AG04449 (cell line): ENCODE measurements around the gene SLC27A2.

Source experiments
- CTCF ChIA-PET: fragments of 350-600 bp; formaldehyde crosslinking; extraction: SDS; loops from one replicate; lab custom pipeline; 2021; ENCODE audit warnings: antibody characterized with exemption; lab: Yijun Ruan, JAX
- POLR2A ChIA-PET: fragments of 400-600, 350-600 bp; formaldehyde crosslinking; extraction: SDS; loops from one replicate; lab custom pipeline; 2020; ENCODE audit warnings: antibody characterized with exemption, inconsistent platforms; lab: Yijun Ruan, JAX
- DNase-seq: peaks from one replicate; pipeline ENCODE4 v3.0.0-alpha.2; 2010; ENCODE audit warnings: low read depth, low spot score
- H3K4me3 ChIP-seq: 2 replicates; pipeline ENCODE4 v1.5.1; 2011; ENCODE audit warnings: low read depth, mild to moderate bottlenecking, control low read depth, low read length
- TF ChIP-seq, protein P1 (sequence below): IDR thresholded peaks from one replicate; pipeline ENCODE4 v1.5.1; 2011; ENCODE audit warnings: mild to moderate bottlenecking, moderate library complexity, low read length, control low read depth, inconsistent platforms; ENCODE audit not compliant: insufficient read depth; ENCODE audit errors: missing control alignments

The SLC27A2 gene

DNA sequence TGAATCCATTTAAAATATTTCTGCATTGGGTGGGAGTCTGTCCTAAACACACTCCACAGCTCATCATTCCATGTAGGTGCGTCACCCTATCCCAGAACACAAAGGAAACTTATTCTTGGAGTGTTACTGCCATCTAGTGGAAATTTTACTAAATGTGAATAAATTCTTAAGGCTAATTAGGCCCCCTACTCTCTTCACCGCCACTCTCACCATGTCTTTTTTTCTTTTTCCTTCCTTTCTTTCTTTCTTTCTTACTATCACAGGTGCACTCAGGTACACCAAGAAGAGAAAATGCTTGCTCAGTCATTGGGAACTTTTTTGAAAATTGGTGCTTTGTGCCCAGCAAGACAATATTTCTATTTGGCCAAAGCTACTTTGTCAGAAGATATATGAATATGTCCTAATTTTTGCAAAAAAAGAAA is 36.5 kb upstream of the SLC27A2 start:
- TF ChIP-seq, protein P1, sequence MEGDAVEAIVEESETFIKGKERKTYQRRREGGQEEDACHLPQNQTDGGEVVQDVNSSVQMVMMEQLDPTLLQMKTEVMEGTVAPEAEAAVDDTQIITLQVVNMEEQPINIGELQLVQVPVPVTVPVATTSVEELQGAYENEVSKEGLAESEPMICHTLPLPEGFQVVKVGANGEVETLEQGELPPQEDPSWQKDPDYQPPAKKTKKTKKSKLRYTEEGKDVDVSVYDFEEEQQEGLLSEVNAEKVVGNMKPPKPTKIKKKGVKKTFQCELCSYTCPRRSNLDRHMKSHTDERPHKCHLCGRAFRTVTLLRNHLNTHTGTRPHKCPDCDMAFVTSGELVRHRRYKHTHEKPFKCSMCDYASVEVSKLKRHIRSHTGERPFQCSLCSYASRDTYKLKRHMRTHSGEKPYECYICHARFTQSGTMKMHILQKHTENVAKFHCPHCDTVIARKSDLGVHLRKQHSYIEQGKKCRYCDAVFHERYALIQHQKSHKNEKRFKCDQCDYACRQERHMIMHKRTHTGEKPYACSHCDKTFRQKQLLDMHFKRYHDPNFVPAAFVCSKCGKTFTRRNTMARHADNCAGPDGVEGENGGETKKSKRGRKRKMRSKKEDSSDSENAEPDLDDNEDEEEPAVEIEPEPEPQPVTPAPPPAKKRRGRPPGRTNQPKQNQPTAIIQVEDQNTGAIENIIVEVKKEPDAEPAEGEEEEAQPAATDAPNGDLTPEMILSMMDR, result no peak
- no peak overlapping the region for H3K4me3 ChIP-seq
- ChIA-PET POLR2A (interaction anchor here (0.6 kb wide), 1 partner anchor 157 kb away, joined by 3 read pairs; no protein-coding TSS in a partner anchor), CTCF (interaction anchor here (0.6 to 2.8 kb wide), 42 partner anchors 8 to 1790 kb away, joined by 3 to 21 read pairs (median 3); partner anchors contain the start of gene FGF7)
- DNase-seq, result peak; percentile 24

- CTCF ChIA-PET, result interaction anchor here (1.0 to 7.7 kb wide), 8 partner anchors 9 to 1284 kb away, joined by 3 to 189 read pairs (median 12); no protein-coding TSS in a partner anchor
- TF ChIP-seq, protein P1, result no peak
- no peak for DNase-seq
- POLR2A ChIA-PET, result no interaction called here
- H3K4me3 ChIP-seq, result no peak overlapping the region
These were observed 35.4 kb upstream of the SLC27A2 start for GRCh38 chr15:50146632-50147031.

DNA sequence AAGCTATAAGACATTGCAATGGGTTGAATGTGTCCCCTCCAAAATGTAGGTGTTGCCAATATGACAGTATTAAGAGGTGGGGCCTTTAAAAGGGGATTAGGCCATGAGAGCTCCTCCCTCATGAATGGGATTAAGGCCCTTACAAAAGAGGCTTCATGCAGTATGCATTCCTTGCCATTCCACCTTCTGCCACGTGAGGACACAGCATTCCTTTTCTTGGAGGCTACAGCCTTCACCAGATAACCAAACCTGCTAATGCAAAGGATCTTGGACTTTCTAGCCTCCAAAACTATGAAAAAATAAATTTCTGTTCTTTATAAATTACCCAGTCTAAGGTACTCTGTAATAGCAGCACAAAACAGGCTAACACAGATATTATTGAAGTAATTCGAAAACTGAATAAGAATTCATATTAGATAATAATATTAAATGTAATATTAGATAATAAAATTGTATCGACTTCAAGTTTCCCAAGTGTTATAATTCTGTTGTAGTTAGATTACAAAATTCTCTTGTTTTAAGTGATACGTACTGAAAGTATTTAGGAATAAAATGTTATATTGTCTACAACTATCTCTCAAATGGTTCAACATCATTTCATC is 33.5 kb upstream of the SLC27A2 start:
- ChIA-PET POLR2A (interaction anchor here (0.7 kb wide), 1 partner anchor 18 kb away, joined by 3 read pairs; no protein-coding TSS in a partner anchor), CTCF (interaction anchor here (0.6 to 7.7 kb wide), 19 partner anchors 8 to 1287 kb away, joined by 3 to 189 read pairs (median 3); partner anchors contain the start of gene AP4E1)
- no peak overlapping the region for H3K4me3 ChIP-seq
- DNase-seq, result no peak
- TF ChIP-seq, protein P1, result peak; percentile 70

- DNase-seq, result no peak
- CTCF ChIA-PET, result interaction anchor here (0.8 to 7.7 kb wide), 13 partner anchors 8 to 1287 kb away, joined by 3 to 189 read pairs (median 3); no protein-coding TSS in a partner anchor
- TF ChIP-seq, protein P1, result no peak
- H3K4me3 ChIP-seq, result no peak overlapping the region
- POLR2A ChIA-PET, result no interaction called here
These were observed 32.9 kb upstream of the SLC27A2 start for GRCh38 chr15:50149090-50149489.

GRCh38 chr15:50150349-50150748 is 31.6 kb upstream of the SLC27A2 start:
- H3K4me3 ChIP-seq, result no peak overlapping the region
- DNase-seq, result no peak
- TF ChIP-seq, protein P1, result no peak
- CTCF ChIA-PET, result interaction anchor here (0.6 to 7.7 kb wide), 2 partner anchors 76 to 166 kb away, joined by 3 to 189 read pairs; no protein-coding TSS in a partner anchor
- POLR2A ChIA-PET, result no interaction called here

DNA sequence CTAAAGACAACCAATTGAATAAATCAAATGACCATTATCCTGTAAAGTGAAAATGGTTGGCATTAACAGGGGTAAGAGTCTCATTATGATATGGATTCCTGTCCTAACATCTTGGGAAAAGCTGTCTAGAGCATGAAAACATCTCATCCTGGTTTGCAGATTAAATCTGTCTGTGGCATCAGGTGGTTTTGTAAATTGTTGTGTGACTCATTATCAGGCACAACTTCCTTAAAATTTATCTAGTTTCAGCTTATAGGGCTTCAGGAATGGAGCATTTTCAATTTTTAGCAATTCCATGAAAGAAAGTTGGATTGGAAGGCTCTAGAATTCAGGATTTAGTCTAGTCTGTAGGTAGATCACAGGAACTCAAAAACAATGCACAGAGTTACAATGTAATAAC is 31.1 kb upstream of the SLC27A2 start:
- CTCF ChIA-PET, result interaction anchor here (7.7 kb wide), 1 partner anchor 165 kb away, joined by 189 read pairs; no protein-coding TSS in a partner anchor

More for the DNA sequence above, 31.1 kb upstream of the SLC27A2 start:
- TF ChIP-seq, protein P1, result no peak
- no peak for DNase-seq
- H3K4me3 ChIP-seq, result no peak overlapping the region
- POLR2A ChIA-PET, result no interaction called here
